SK-N-MC (cell line): ENCODE results near the gene GCGR.

Source experiments
- DNase-seq: peaks from one replicate; pipeline ENCODE4 v3.0.0-alpha.2; 2011; ENCODE audit warnings: low read depth, low spot score
- H3K27ac ChIP-seq: fragments of 200-600 bp; sonication (generic); 2 replicates; pipeline ENCODE4 v1.5.1; 2016; ENCODE audit warnings: mixed run types
- H3K36me3 ChIP-seq: fragments of 200-600 bp; sonication (generic); 2 replicates; pipeline ENCODE4 v1.6.1; 2017; ENCODE audit warnings: antibody characterized with exemption, low read length, mixed read lengths; ENCODE audit not compliant: insufficient read depth
- H3K4me3 ChIP-seq: fragments of 200-600 bp; sonication (generic); 2 replicates; pipeline ENCODE4 v1.5.1; 2016
- H3K9ac ChIP-seq: fragments of 200-600 bp; sonication (generic); 2 replicates; pipeline ENCODE4 v1.8.0; 2017; ENCODE audit warnings: mixed run types, mixed read lengths; ENCODE audit not compliant: insufficient read length
- H3K9me3 ChIP-seq: fragments of 200-600 bp; sonication (generic); 2 replicates; pipeline ENCODE4 v1.6.1; 2017; ENCODE audit warnings: low read depth, mild to moderate bottlenecking, antibody characterized with exemption, low read length, moderate library complexity, mixed read lengths
- EZH2 ChIP-seq: fragments of 200-600 bp; sonication (generic); IDR thresholded peaks from one replicate; pipeline ENCODE4 v1.6.1; 2017; ENCODE audit warnings: antibody characterized with exemption
- FOXP2 ChIP-seq: optimal IDR thresholded peaks from 2 replicates; pipeline ENCODE3; 2011; ENCODE audit warnings: mild to moderate bottlenecking, moderate library complexity; ENCODE audit not compliant: insufficient read depth; ENCODE audit errors: extremely low read length, control extremely low read depth
- POLR2AphosphoS5 ChIP-seq: IDR thresholded peaks from 2 replicates; pipeline ENCODE4 v1.6.1; 2012; ENCODE audit warnings: mild to moderate bottlenecking, low read depth, low read length, borderline replicate concordance

GCGR gene

GRCh38 chr17:81842378-81842724 is 38.4 kb downstream of the GCGR start:
- Histone ChIP-seq H3K27ac (no peak overlapping the region), H3K9ac (no peak overlapping the region), H3K36me3 (peaks cover 39% of the 10 kb centered on the region), H3K9me3 (no peaks in the 10 kb centered on the region), H3K4me3 (no peak overlapping the region)
- DNase-seq = no peak
- no peak for TF ChIP-seq POLR2AphosphoS5
- no peak for TF ChIP-seq FOXP2
- no peak for TF ChIP-seq EZH2

- no peak overlapping the region for H3K4me3 ChIP-seq
- H3K9me3 ChIP-seq = no peaks in the 10 kb centered on the region
- H3K36me3 ChIP-seq = peaks cover 41% of the 10 kb centered on the region
- no peak overlapping the region for H3K9ac ChIP-seq
- no peak; the same call in 1 of the 2 replicates for TF ChIP-seq POLR2AphosphoS5
- no peak for TF ChIP-seq EZH2
- no peak for TF ChIP-seq FOXP2
- no peak overlapping the region for H3K27ac ChIP-seq
- no peak for DNase-seq
Measured at GRCh38 chr17:81842725-81843504, 39.0 kb downstream of the GCGR start.

- TF ChIP-seq FOXP2 = no peak
- TF ChIP-seq POLR2AphosphoS5 = no peak
- TF ChIP-seq EZH2 = no peak
- Histone ChIP-seq H3K36me3 (peaks cover 45% of the 10 kb centered on the region), H3K9me3 (no peaks in the 10 kb centered on the region), H3K9ac (no peak overlapping the region), H3K4me3 (no peak overlapping the region), H3K27ac (no peak overlapping the region)
- no peak for DNase-seq
Measured at GRCh38 chr17:81843713-81844326, 39.9 kb downstream of the GCGR start.

GRCh38 chr17:81844327-81844851 is 40.4 kb downstream of the GCGR start:
- H3K4me3 ChIP-seq = no peak overlapping the region
- H3K36me3 ChIP-seq = peaks cover 45% of the 10 kb centered on the region
- no peak for DNase-seq
- TF ChIP-seq FOXP2 (no peak), EZH2 (no peak), POLR2AphosphoS5 (no peak)
- H3K9ac ChIP-seq = no peak overlapping the region
- no peak overlapping the region for H3K27ac ChIP-seq
- no peaks in the 10 kb centered on the region for H3K9me3 ChIP-seq

- no peak for DNase-seq
- Histone ChIP-seq H3K36me3 (peaks cover 45% of the 10 kb centered on the region), H3K9ac (no peak overlapping the region), H3K9me3 (no peaks in the 10 kb centered on the region), H3K4me3 (no peak overlapping the region), H3K27ac (no peak overlapping the region)
- no peak for TF ChIP-seq FOXP2
- no peak for TF ChIP-seq POLR2AphosphoS5
Measured at GRCh38 chr17:81844887-81845286, 40.9 kb downstream of the GCGR start.

- H3K27ac ChIP-seq = no peak overlapping the region
- TF ChIP-seq FOXP2 = no peak
- no peak for TF ChIP-seq POLR2AphosphoS5
- TF ChIP-seq EZH2 = no peak
- no peak overlapping the region for H3K9ac ChIP-seq
- peaks cover 45% of the 10 kb centered on the region for H3K36me3 ChIP-seq
- no peaks in the 10 kb centered on the region for H3K9me3 ChIP-seq
- H3K4me3 ChIP-seq = no peak overlapping the region
- no peak for DNase-seq
Measured at GRCh38 chr17:81845361-81845760, 41.4 kb downstream of the GCGR start.

- H3K9ac ChIP-seq = no peak overlapping the region
- TF ChIP-seq EZH2 (no peak), POLR2AphosphoS5 (no peak), FOXP2 (no peak)
- H3K4me3 ChIP-seq = no peak overlapping the region
- no peak overlapping the region for H3K27ac ChIP-seq
- no peaks in the 10 kb centered on the region for H3K9me3 ChIP-seq
- peaks cover 46% of the 10 kb centered on the region for H3K36me3 ChIP-seq
- no peak for DNase-seq
Measured at GRCh38 chr17:81845881-81846742, 42.2 kb downstream of the GCGR start.

GRCh38 chr17:81846743-81847689 is 43.1 kb downstream of the GCGR start:
- no peaks in the 10 kb centered on the region for H3K9me3 ChIP-seq
- H3K36me3 ChIP-seq = peaks cover 55% of the 10 kb centered on the region
- H3K27ac ChIP-seq = no peak overlapping the region
- TF ChIP-seq EZH2 (no peak), POLR2AphosphoS5 (no peak), FOXP2 (no peak)
- DNase-seq = no peak
- no peak overlapping the region for H3K9ac ChIP-seq
- H3K4me3 ChIP-seq = no peak overlapping the region
